Panc1 (cell line): ENCODE data around the gene LDLRAD4.

Experiments
- TF ChIP-seq, protein P1 (sequence below): fragments of 450-650 bp; IDR thresholded peaks from 2 replicates; pipeline ENCODE4 v1.5.1; 2017; ENCODE audit warnings: mild to moderate bottlenecking
- TF ChIP-seq, protein P2 (sequence below), 2 experiments: IDR thresholded peaks; 2 replicates each; pipeline ENCODE4 v1.6.1; 2011 to 2012; ENCODE audit warnings: low read depth in 2 of 2, control low read depth in 1 of 2, low read length in 1 of 2, mild to moderate bottlenecking in 1 of 2, moderate library complexity in 1 of 2; ENCODE audit not compliant: insufficient read depth in 1 of 2

DNA sequence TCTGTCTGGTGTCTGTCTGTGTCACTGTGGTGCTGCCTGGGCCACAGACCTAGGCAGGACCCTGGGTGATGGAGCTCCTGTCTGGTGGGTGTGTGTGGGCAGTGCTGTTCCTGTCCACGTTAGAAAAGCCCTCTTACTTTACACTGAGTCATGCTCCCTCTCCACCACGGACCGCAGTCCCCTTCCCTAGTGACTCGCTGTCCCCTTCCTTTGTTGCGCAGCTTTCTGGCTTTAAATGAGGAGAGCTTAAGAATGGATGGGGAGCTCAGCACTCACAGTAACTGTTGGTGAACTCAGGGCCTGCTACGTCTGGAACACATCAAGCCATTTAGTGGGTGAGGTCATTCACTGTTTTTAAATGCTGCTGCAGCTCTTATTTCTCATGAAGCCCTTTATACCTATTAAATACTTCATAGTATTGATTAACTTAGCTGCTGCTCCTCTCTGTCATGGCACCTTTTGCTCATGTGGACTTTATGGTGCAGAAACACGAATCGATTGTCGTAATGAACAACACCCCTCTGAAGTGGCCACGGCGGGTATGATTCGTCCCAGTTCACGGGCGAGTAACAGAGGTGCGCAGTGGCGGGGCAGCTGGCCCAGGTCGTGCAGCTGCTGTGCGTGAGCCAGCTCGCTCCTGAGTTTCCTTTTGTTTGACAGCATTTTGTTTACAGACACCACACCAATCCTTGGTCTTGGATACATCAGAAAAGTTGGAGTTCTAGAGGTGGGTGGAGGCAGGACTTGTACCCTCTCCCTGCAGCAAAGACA is 100.4 kb downstream of the LDLRAD4 start:
- TF ChIP-seq, protein P1, sequence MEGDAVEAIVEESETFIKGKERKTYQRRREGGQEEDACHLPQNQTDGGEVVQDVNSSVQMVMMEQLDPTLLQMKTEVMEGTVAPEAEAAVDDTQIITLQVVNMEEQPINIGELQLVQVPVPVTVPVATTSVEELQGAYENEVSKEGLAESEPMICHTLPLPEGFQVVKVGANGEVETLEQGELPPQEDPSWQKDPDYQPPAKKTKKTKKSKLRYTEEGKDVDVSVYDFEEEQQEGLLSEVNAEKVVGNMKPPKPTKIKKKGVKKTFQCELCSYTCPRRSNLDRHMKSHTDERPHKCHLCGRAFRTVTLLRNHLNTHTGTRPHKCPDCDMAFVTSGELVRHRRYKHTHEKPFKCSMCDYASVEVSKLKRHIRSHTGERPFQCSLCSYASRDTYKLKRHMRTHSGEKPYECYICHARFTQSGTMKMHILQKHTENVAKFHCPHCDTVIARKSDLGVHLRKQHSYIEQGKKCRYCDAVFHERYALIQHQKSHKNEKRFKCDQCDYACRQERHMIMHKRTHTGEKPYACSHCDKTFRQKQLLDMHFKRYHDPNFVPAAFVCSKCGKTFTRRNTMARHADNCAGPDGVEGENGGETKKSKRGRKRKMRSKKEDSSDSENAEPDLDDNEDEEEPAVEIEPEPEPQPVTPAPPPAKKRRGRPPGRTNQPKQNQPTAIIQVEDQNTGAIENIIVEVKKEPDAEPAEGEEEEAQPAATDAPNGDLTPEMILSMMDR, result no peak
- TF ChIP-seq, protein P2, sequence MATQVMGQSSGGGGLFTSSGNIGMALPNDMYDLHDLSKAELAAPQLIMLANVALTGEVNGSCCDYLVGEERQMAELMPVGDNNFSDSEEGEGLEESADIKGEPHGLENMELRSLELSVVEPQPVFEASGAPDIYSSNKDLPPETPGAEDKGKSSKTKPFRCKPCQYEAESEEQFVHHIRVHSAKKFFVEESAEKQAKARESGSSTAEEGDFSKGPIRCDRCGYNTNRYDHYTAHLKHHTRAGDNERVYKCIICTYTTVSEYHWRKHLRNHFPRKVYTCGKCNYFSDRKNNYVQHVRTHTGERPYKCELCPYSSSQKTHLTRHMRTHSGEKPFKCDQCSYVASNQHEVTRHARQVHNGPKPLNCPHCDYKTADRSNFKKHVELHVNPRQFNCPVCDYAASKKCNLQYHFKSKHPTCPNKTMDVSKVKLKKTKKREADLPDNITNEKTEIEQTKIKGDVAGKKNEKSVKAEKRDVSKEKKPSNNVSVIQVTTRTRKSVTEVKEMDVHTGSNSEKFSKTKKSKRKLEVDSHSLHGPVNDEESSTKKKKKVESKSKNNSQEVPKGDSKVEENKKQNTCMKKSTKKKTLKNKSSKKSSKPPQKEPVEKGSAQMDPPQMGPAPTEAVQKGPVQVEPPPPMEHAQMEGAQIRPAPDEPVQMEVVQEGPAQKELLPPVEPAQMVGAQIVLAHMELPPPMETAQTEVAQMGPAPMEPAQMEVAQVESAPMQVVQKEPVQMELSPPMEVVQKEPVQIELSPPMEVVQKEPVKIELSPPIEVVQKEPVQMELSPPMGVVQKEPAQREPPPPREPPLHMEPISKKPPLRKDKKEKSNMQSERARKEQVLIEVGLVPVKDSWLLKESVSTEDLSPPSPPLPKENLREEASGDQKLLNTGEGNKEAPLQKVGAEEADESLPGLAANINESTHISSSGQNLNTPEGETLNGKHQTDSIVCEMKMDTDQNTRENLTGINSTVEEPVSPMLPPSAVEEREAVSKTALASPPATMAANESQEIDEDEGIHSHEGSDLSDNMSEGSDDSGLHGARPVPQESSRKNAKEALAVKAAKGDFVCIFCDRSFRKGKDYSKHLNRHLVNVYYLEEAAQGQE (IDR thresholded peaks at IDR 0.05; ENCODE audit: insufficient read depth in 1 of 2, low read depth in 2 of 2, low read length in 1 of 2), result no peak
